SU-DHL-6 (cell line): Measurements from ENCODE around the gene ARHGAP20.
"Not testable (repeated sequence)": the region's sequence is repeated elsewhere in the genome, so short reads cannot be mapped to it uniquely, and the experiment has no call there.

Experiments
- CTCF ChIP-seq: fragments of 200-600 bp; sonication (generic); IDR thresholded peaks from one replicate; pipeline ENCODE4 v1.5.1; 2017; ENCODE audit warnings: antibody characterized with exemption, mild to moderate bottlenecking, low read length, moderate library complexity; ENCODE audit not compliant: insufficient read depth, poor library complexity, severe bottlenecking
- EZH2phosphoT487 ChIP-seq: fragments of 200-600 bp; sonication (generic), shearing (Covaris generic); conservative IDR thresholded peaks from 2 replicates; pipeline ENCODE4 v1.6.1; 2018; ENCODE audit warnings: mild to moderate bottlenecking, antibody characterized with exemption, low read length, moderate library complexity, mixed read lengths

- not testable (repeated sequence) for TF ChIP-seq CTCF, EZH2phosphoT487
These were observed 92.9 kb downstream of the ARHGAP20 start for GRCh38 chr11:110619366-110619765.
